DOHH2 (cell line): Measurements from ENCODE around the gene MT1H.

Experiments used
- H3F3A ChIP-seq: fragments of 200-600 bp; sonication (generic), shearing (Covaris generic); 2 replicates; pipeline ENCODE4 v1.6.0; 2016; ENCODE audit warnings: antibody characterized with exemption, mild to moderate bottlenecking; ENCODE audit not compliant: control insufficient read depth, insufficient read depth
- H3K27ac ChIP-seq: fragments of 200-600 bp; sonication (generic); 2 replicates; pipeline ENCODE4 v1.5.1; 2014; ENCODE audit warnings: low read depth, mild to moderate bottlenecking, low read length, moderate library complexity
- H3K27me3 ChIP-seq: fragments of 200-600 bp; sonication (generic); 2 replicates; pipeline ENCODE4 v1.6.1; 2014; ENCODE audit warnings: mild to moderate bottlenecking, low read length, mixed read lengths; ENCODE audit not compliant: control insufficient read depth
- H3K36me3 ChIP-seq: fragments of 200-600 bp; sonication (generic); 2 replicates; pipeline ENCODE4 v1.6.1; 2014; ENCODE audit warnings: mild to moderate bottlenecking, low read length, moderate library complexity, mixed read lengths; ENCODE audit not compliant: control insufficient read depth
- H3K4me1 ChIP-seq: fragments of 200-600 bp; sonication (generic); 2 replicates; pipeline ENCODE4 v1.6.1; 2014; ENCODE audit warnings: mild to moderate bottlenecking, low read length, mixed read lengths; ENCODE audit not compliant: control insufficient read depth
- H3K4me2 ChIP-seq: fragments of 200-600 bp; sonication (generic); 2 replicates; pipeline ENCODE4 v1.6.0; 2014; ENCODE audit warnings: mild to moderate bottlenecking, low read length, moderate library complexity
- H3K4me3 ChIP-seq: fragments of 200-600 bp; sonication (generic); 2 replicates; pipeline ENCODE4 v1.5.1; 2014; ENCODE audit warnings: mild to moderate bottlenecking, low read length, mixed read lengths
- H3K79me2 ChIP-seq: fragments of 200-600 bp; sonication (generic); 2 replicates; pipeline ENCODE4 v1.6.1; 2014; ENCODE audit warnings: mild to moderate bottlenecking, low read length, mixed read lengths; ENCODE audit not compliant: control insufficient read depth
- H3K9me2 ChIP-seq: fragments of 200-600 bp; sonication (generic); replicated peaks from 2 replicates; pipeline ENCODE4 v1.6.1; 2014; ENCODE audit warnings: mild to moderate bottlenecking, low read length, mixed read lengths; ENCODE audit not compliant: control insufficient read depth
- H3K9me3 ChIP-seq: fragments of 200-600 bp; sonication (generic); 2 replicates; pipeline ENCODE4 v1.6.1; 2014; ENCODE audit warnings: antibody characterized with exemption, low read length, mixed read lengths; ENCODE audit not compliant: control insufficient read depth, insufficient read depth
- H4K20me1 ChIP-seq: fragments of 200-600 bp; sonication (generic); 2 replicates; pipeline ENCODE4 v1.6.0; 2014; ENCODE audit warnings: low read depth, mild to moderate bottlenecking, antibody characterized with exemption, low read length, moderate library complexity; ENCODE audit not compliant: control insufficient read depth, insufficient read depth
- CTCF ChIP-seq: fragments of 200-600 bp; sonication (generic); IDR thresholded peaks from one replicate; pipeline ENCODE4 v1.5.1; 2014; ENCODE audit warnings: antibody characterized with exemption, mild to moderate bottlenecking, low read depth, low read length; ENCODE audit not compliant: poor library complexity, severe bottlenecking
- EZH2phosphoT487 ChIP-seq: fragments of 200-600 bp; sonication (generic); IDR thresholded peaks from 2 replicates; pipeline ENCODE4 v1.6.1; 2017; ENCODE audit warnings: borderline replicate concordance, mild to moderate bottlenecking, antibody characterized with exemption, low read length, moderate library complexity, mixed read lengths

MT1H gene

GRCh38 chr16:56630134-56630533 is 39.5 kb upstream of the MT1H start:
- no peaks in the 10 kb centered on the region for H3K79me2 ChIP-seq
- no peak overlapping the region for H3K27ac ChIP-seq
- TF ChIP-seq CTCF, result no peak
- TF ChIP-seq EZH2phosphoT487, result no peak
- H3F3A ChIP-seq, result no peaks in the 10 kb centered on the region
- peaks cover 53% of the 10 kb centered on the region for H3K27me3 ChIP-seq
- no peak overlapping the region for H3K4me2 ChIP-seq
- no peak overlapping the region for H3K4me3 ChIP-seq
- no peaks in the 10 kb centered on the region for H3K36me3 ChIP-seq
- no peaks in the 10 kb centered on the region for H3K9me2 ChIP-seq
- H3K4me1 ChIP-seq, result no peaks in the 10 kb centered on the region
- no peaks in the 10 kb centered on the region for H4K20me1 ChIP-seq
- H3K9me3 ChIP-seq, result no peaks in the 10 kb centered on the region

- no peaks in the 10 kb centered on the region for H3K36me3 ChIP-seq
- no peak overlapping the region for H3K4me3 ChIP-seq
- peaks cover 56% of the 10 kb centered on the region for H3K27me3 ChIP-seq
- H3K79me2 ChIP-seq, result no peaks in the 10 kb centered on the region
- no peaks in the 10 kb centered on the region for H3F3A ChIP-seq
- H3K9me3 ChIP-seq, result no peaks in the 10 kb centered on the region
- no peak overlapping the region for H3K4me2 ChIP-seq
- no peaks in the 10 kb centered on the region for H3K4me1 ChIP-seq
- no peaks in the 10 kb centered on the region for H3K9me2 ChIP-seq
- TF ChIP-seq EZH2phosphoT487 (no peak), CTCF (no peak)
- no peak overlapping the region for H3K27ac ChIP-seq
- H4K20me1 ChIP-seq, result no peaks in the 10 kb centered on the region
Observed at GRCh38 chr16:56631197-56631596, 38.4 kb upstream of the MT1H start.

GRCh38 chr16:56631832-56632155 is 37.8 kb upstream of the MT1H start:
- Histone ChIP-seq H3K27ac (no peak overlapping the region), H3K4me1 (no peaks in the 10 kb centered on the region), H3K79me2 (no peaks in the 10 kb centered on the region), H3K36me3 (no peaks in the 10 kb centered on the region), H3K9me2 (no peaks in the 10 kb centered on the region), H3K9me3 (no peaks in the 10 kb centered on the region), H3K27me3 (peaks cover 55% of the 10 kb centered on the region), H4K20me1 (no peaks in the 10 kb centered on the region), H3K4me2 (no peak overlapping the region), H3F3A (no peaks in the 10 kb centered on the region), H3K4me3 (no peak overlapping the region)
- TF ChIP-seq EZH2phosphoT487, result no peak

- Histone ChIP-seq H3K4me1 (no peaks in the 10 kb centered on the region), H4K20me1 (no peaks in the 10 kb centered on the region), H3K4me3 (no peak within 1 kb of the TSS), H3K36me3 (no peaks in the 10 kb centered on the region), H3K27me3 (peaks cover 56% of the 10 kb centered on the region), H3F3A (no peaks in the 10 kb centered on the region), H3K79me2 (no peaks in the 10 kb centered on the region), H3K27ac (no peak within 1 kb of the TSS), H3K9me2 (no peaks in the 10 kb centered on the region), H3K4me2 (no peak within 1 kb of the TSS), H3K9me3 (no peaks in the 10 kb centered on the region)
- TF ChIP-seq CTCF, result no peak
- TF ChIP-seq EZH2phosphoT487, result no peak
Observed at GRCh38 chr16:56632156-56632847, 37.3 kb upstream of the MT1H start, which contains the start of gene MT1M. Gene MT1M, plus strand, starts transcription at chr16:56632659. Its CDS starts 73 bp downstream, at chr16:56632732.
